GM21515 (cell line): ENCODE measurements around the gene RIT2.

Source experiments
- ATAC-seq: cut with Tn5 transposase; IDR thresholded peaks from one replicate; pipeline ENCODE4 v1.9.1; 2021; ENCODE audit not compliant: unreplicated experiment

The RIT2 gene

GRCh38 chr18:43115076-43115921, at the start of gene RIT2:
TSS of gene RIT2 (minus strand) at chr18:43115685.
- ATAC-seq, result no peak

GRCh38 chr18:43161528-43161927, 46.0 kb upstream of the RIT2 start:
- no peak for ATAC-seq

DNA sequence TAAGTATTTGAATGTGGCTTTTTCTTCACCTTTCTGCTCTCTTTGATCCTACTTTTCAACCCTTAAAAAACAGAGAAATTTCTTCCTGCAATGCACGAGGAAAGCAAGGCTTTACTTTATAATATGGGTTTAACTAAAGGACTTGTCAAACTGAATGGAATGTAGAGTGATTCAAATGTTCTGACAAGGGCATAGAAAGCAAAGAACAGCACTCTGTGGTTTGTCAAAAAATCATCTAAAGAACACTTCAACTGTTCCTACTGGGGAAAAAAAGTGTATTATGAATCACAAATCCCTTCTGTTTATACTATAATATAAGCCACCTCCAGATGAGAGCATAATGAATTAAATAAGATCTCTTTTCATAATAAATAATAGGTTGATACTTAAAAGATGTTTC, 45.0 kb upstream of the RIT2 start:
- ATAC-seq, result no peak

GRCh38 chr18:43159926-43160325, 44.4 kb upstream of the RIT2 start:
- no peak for ATAC-seq

GRCh38 chr18:43159086-43159770, 43.7 kb upstream of the RIT2 start:
- no peak for ATAC-seq

GRCh38 chr18:43158381-43158780, 42.9 kb upstream of the RIT2 start:
- no peak for ATAC-seq

- ATAC-seq, result no peak
These were observed 40.4 kb upstream of the RIT2 start for GRCh38 chr18:43155842-43156241.

GRCh38 chr18:43148231-43148630, 32.7 kb upstream of the RIT2 start:
- ATAC-seq, result no peak

DNA sequence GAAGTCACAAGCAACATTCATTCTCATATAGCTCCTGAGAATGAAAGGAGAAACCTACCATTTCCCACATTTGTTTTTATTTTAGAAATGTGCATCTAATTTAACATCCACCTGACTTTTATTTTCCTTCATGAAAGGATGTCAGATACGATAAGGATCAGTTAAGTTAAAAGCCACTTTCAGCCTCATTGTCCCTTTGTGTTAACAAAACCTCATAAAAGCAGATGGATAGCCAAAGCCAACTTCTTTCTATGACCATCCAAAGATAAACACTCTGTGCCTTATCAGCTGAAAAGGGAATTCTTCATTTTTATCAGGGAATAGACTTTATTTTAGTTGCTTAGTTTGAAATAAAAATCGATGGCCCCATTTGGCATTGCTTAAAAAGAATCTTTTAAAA, 25.7 kb upstream of the RIT2 start:
- ATAC-seq, result no peak

DNA sequence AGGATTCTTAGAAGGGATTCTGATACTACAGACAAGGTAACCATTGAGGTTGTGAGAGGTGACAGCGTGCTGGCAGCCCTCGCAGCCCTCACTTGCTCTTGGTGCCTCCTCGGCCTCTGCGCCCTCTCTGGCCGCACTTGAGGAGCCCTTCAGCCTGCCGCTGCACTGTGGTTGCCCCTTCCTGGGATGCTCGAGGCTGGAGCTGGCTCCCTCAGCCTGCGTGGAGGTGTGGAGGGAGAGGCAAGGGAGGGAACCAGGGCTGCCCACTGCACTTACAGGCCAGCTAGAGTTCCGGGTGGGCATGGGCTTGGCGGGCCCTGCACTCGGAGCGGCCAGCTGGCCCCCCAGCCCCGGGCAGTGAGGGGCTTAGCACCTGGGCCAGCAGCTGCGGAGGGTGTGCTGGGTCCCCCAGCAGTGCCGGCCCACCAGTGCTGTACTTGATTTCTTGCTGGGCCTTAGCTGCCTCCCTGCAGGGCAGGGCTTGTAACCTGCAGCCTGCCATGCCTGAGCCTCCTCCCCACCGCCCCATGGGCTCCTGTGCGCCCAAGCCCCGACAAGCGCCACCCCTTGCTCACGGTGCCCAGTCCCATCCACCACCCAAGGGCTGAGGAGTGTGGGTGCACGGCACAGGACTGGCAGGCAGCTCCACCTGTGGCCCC, 23.9 kb upstream of the RIT2 start:
- no peak for ATAC-seq

DNA sequence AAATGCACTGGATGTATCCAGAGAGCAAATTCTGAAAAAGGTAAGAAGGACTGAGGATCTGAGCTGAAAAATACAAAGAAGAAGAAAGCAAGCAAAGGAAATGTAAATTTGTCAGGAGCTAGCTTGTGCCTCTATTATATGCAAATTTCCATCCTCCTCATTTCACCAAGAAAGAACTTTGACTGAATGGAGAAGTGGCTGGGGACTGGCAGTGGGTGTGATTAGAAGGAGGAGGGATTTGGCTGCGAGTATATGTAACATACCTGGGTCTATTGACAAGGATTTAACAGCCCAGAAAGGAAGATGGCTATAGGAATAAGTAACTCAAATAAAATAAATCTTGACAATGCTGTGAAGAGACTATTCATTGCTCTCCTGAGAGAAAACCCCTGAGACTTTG, 19.4 kb upstream of the RIT2 start:
- ATAC-seq, result no peak

DNA sequence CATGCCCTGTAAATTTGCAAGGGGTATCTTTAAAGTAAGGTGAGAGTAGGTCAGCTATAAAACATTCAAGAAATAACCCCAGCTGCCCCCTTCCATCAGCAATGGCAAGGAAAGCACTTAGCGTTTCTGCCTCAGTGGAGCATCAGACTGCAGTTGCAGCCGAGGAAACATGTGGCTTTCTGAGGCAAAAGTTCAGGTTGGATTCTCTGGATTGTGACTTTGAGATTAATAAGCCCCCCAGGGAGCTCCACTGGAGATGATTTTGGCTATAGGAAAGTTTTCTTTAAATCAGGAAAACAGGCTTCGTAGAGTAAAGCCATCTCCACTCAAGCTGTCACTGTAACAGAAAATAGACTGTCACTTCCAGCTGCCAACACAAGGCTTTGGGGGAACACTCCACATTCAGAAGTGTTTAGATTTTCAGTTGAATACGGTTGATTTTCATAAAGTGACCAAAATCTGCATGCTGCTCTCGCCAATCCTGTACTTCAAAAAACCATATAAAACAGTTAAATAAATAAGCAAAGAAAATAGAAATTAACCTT, 15.3 kb upstream of the RIT2 start:
- ATAC-seq, result no peak

DNA sequence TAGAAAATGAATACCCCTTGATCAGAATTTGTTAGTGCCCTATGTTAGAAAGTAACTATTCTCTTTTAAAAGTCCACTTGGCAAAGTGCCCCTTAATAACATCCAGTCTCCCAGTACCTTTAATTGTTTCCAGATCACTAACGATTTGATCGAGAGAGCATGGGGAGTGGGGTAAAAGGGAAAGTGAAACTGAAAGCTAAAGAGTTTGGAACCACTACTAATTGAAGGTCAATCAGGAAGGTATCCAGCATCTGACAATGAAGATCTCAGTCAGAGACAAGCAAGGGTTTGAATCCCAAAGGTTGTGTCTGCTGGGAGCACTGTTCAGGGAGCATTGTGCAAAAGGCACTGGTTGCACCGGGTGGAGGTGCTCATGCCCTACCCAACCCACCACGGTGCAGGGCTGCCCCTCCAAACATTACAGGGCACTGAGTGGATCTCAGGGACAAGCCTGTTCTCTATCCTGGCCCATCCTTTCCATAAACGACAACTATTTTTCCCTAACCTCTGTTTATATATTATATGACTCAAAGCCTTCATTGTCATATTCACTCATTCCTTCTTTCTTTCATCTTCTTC, 14.6 kb upstream of the RIT2 start:
- ATAC-seq, result no peak

- no peak for ATAC-seq
These were observed 10.0 kb upstream of the RIT2 start for GRCh38 chr18:43125471-43125870.

- no peak for ATAC-seq
These were observed 7.5 kb upstream of the RIT2 start for GRCh38 chr18:43122955-43123354.

GRCh38 chr18:43116699-43117294, 1.3 kb upstream of the RIT2 start:
- ATAC-seq, result no peak

- ATAC-seq, result no peak
These were observed 2.1 kb downstream of the RIT2 start for GRCh38 chr18:43113220-43113895.

DNA sequence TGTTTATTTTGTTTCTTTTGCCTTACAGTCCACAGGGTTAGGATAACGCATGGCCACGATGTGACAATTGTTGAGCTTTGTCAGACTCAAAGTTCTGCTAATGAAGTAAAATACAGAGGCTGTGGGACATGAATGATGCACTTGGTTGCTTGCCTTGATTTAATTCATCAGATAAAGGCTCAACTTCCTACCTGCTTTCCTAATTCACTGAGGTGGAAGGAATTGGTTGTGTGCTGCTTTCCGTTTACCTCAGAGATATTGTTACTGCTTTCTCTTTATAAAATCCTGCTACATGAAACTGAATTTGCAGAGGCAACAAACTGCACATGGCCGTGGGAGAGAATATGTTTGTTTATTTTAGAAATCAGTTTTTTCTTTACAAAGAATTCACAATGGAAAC, 6.6 kb downstream of the RIT2 start:
- no peak for ATAC-seq

DNA sequence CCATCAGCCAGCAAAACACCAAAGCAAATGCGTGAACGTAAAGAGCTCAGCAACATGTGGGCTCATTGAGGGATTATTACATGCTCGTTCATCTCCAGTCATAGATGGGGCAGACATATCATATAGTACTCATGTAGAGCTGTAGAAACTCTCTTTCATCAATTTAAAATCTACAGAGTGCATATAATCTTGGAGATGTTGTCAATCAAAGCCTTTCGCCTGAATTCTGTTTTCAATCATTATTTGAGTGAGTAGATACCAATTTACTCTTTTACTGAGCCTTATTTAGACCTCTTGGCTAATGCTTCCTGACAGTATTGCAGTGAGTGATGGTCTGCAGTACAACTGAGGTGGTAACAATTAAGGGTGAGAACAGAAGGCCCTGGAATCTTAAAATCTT, 7.0 kb downstream of the RIT2 start:
- no peak for ATAC-seq

- no peak for ATAC-seq
These were observed 21.8 kb downstream of the RIT2 start for GRCh38 chr18:43093646-43094045.
